Fibroblast of mammary gland (primary cell): ENCODE measurements around the gene EPHA4.

Source experiments
- DNase-seq: peaks from one replicate; pipeline ENCODE4 v3.0.0-alpha.2; 2010; ENCODE audit warnings: low read depth
- H3K4me3 ChIP-seq: 2 replicates; pipeline ENCODE4 v1.5.1; 2011; ENCODE audit warnings: low read depth, mild to moderate bottlenecking, low read length, moderate library complexity; ENCODE audit not compliant: control insufficient read depth
- TF ChIP-seq, protein P1 (sequence below): conservative IDR thresholded peaks from 2 replicates; pipeline ENCODE4 v1.5.1; 2011; ENCODE audit warnings: low read depth, low read length, inconsistent platforms; ENCODE audit not compliant: control insufficient read depth, insufficient read depth

Gene EPHA4

GRCh38 chr2:221569425-221569845 lies 2.7 kb downstream of the EPHA4 start:
- TF ChIP-seq, protein P1, sequence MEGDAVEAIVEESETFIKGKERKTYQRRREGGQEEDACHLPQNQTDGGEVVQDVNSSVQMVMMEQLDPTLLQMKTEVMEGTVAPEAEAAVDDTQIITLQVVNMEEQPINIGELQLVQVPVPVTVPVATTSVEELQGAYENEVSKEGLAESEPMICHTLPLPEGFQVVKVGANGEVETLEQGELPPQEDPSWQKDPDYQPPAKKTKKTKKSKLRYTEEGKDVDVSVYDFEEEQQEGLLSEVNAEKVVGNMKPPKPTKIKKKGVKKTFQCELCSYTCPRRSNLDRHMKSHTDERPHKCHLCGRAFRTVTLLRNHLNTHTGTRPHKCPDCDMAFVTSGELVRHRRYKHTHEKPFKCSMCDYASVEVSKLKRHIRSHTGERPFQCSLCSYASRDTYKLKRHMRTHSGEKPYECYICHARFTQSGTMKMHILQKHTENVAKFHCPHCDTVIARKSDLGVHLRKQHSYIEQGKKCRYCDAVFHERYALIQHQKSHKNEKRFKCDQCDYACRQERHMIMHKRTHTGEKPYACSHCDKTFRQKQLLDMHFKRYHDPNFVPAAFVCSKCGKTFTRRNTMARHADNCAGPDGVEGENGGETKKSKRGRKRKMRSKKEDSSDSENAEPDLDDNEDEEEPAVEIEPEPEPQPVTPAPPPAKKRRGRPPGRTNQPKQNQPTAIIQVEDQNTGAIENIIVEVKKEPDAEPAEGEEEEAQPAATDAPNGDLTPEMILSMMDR: no peak
- no peak overlapping the region for H3K4me3 ChIP-seq
- no peak for DNase-seq

DNA sequence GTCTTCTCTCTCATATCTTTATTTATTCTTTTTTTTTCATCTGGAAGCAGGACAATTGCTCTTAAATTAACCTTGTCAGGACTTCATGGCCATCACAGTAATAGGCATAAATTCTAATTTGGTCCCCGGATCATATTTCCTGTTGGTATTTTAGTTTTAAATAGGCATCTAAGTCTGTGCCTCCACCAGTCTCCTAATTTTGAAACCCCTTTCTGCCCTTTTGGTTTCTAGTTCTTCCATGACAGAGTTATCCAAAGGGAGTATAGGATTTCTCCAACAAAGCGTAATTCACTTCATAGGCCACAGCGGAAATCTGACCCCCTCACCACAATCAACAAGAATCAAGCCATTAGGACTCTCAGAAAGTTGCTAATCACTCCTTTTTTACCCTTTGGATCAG lies 3.8 kb downstream of the EPHA4 start:
- DNase-seq: no peak
- TF ChIP-seq, protein P1: no peak
- no peak overlapping the region for H3K4me3 ChIP-seq

GRCh38 chr2:221567809-221568208 lies 4.3 kb downstream of the EPHA4 start:
- peak; percentile 76 for DNase-seq
- TF ChIP-seq, protein P1: no peak
- no peak overlapping the region for H3K4me3 ChIP-seq

DNA sequence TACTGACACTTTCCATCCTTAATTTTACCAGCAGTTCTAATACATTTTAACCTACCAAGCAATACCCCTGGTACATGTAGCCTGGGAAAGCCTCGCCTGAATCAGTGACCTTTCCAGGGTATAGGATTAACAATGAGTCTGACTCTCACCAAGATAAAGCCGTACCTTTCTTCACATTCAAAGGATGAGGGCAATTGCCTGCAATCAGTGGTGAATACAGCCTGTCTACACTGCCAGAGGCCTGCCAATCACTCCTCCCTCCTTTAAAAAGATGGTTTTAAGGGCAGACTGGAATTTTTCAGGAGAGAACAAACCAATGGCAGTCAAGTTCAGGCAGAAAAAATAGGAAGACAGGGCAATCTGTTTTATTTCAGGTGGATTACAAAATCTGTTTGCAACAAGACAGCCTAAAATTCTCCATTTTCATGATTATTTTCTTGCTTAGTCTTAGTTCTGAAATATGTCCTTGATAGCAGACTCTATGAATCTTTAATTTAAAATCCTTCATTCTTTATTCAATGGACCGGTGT lies 4.8 kb downstream of the EPHA4 start:
- DNase-seq: no peak
- H3K4me3 ChIP-seq: no peak overlapping the region
- TF ChIP-seq, protein P1: no peak

DNA sequence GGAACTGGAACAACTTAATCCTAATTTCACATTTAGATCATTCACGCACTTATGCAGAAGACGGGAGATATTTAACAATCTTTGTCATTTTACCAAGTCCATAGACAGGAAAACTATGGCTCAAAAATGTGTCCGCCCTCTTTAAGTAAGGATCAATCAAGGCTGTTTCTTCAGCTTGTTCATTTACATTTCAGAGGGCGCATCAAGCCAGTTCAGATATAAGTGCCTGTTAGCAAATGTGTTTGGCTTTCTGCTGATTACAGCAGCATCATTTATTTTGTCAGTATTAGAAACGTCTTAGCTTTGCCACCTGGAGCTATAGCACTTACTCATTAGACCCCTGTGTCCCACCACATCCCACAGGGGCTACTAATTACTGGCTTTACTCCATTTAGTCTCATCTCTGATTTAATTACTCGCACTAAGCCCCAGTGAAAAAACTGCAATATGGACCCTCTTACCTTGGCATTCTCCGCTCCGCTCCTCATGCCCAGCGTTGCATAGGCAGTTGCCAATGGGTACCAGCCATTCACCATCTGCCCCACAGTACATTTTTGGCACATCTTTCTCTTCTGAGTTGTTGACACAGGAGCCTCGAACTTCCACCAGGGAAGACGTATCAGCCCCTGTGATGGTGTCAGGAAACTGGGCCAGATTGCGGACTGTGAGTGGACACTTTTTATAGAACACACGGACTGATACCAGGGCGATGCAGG lies 8.7 kb downstream of the EPHA4 start:
- H3K4me3 ChIP-seq: no peak overlapping the region
- TF ChIP-seq, protein P1: no peak
- no peak for DNase-seq

DNA sequence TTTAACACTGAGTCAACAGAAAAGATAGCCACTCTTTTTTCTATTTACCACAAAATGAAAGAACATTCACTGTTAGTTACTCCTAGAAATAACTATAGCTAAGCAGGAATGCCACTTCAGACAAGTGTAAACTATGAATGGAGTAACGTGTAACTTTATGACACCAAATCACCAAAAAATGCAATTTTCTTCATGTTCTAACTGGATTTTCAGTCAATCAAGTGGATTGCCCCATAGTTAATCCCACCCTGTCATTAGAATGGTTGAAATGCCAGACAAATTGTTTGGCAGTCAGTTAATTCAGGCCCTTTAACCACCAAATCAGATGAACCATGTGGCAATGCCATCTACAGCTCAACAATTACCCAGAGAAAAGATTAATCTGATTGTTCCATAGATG lies 9.9 kb downstream of the EPHA4 start:
- DNase-seq: no peak
- no peak overlapping the region for H3K4me3 ChIP-seq
- TF ChIP-seq, protein P1: no peak
